ENCODE measurements around the gene MEF2A. TPM values are rescaled to one million over a fixed set of nuclear protein-coding genes. Genes with fewer than 3 reads are reported as not detected.
A peak's percentile ranks its signal among the peaks of the same experiment; 100 is the strongest.

The MEF2A gene
- polyA plus RNA-seq, 3 donors, result 7.0 to 23.0 (median 22.0) TPM

DNA sequence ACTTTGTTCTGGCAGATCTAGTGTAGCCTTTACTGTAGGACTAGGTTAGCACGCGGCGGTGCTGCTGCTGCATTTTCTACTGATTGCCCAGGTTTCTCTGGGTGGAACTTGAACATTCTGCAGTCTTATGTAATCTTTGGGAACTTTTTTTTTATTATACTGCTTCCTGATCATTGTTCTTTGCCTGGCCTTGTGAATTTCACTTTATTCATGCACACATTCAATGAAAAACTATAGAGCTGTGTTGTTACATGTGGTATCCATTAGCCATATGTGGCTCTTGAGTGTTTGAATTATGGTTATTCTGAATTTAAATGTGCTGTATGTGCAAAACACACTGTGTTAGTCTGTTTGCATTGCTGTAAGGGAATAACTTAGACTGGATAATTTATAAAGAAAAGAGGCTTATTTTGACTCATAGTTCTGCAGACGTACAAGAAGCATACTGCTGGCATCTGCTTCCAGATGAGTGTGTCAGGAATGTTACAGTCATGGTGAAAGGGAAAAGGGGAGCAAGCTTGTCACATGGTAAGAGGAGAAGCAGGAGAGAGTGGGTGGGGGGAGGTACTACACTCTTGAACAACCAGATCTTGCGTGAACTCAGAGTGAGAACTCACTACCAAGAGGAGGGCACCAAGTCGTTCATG, 26.5 kb downstream of the MEF2A start:
- no peak overlapping the region for H3K27ac ChIP-seq (ENCODE audit: low read depth, low read length)

GRCh38 chr15:99593070-99593469, 27.3 kb downstream of the MEF2A start:
- H3K27ac ChIP-seq (ENCODE audit: low read depth, low read length), result no peak overlapping the region
- 63 to 73% (median 68%) methylated on average over 6 of the region's 6 CpGs for WGBS, 3 donors

More for the DNA sequence above, 26.5 kb downstream of the MEF2A start:
- WGBS, 3 donors, result 69 to 88% (median 79%) methylated on average over 6 of the region's 6 CpGs

DNA sequence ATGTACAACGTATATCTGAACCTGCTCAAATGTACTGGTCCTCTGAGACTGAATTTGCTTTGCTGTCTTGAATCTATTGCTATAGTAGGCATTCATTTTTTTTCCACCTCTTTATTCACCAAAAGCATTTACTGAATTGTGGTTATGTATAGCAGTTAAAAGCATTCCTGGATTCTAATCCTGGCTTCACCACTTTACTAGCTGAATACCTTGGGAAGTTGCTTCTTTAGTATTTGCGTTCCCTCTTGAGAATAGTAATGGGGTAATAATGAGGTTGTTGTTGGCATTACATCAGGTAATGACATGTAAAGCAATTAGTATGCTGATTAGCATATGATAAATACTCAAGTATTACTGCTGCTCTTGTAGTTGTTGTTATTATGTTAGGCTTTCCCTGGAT, 29.1 kb downstream of the MEF2A start:
- no peak overlapping the region for H3K27ac ChIP-seq (ENCODE audit: low read depth, low read length)
- WGBS, 3 donors, result 92 to 94% (median 93%) methylated on average over 2 of the region's 2 CpGs

- 97 to 100% (median 100%) methylated on average over 3 of the region's 3 CpGs for WGBS, 3 donors
Observed at GRCh38 chr15:99598296-99598695, 32.5 kb downstream of the MEF2A start.

GRCh38 chr15:99603828-99604227, 38.0 kb downstream of the MEF2A start:
- WGBS, 3 donors, result 96 to 100% (median 100%) methylated on average over 1 of the region's 1 CpG
- H3K27ac ChIP-seq (ENCODE audit: low read depth, low read length), result no peak overlapping the region

More at GRCh38 chr15:99598296-99598695, 32.5 kb downstream of the MEF2A start:
- H3K27ac ChIP-seq (ENCODE audit: low read depth, low read length), result no peak overlapping the region

- H3K27ac ChIP-seq (ENCODE audit: low read depth, low read length), result no peak overlapping the region
- 88 to 92% (median 89%) methylated on average over 6 of the region's 6 CpGs for WGBS, 3 donors
Observed at GRCh38 chr15:99604865-99605264, 39.1 kb downstream of the MEF2A start.

GRCh38 chr15:99605490-99605931, 39.7 kb downstream of the MEF2A start:
- H3K27ac ChIP-seq (ENCODE audit: low read depth, low read length), result no peak overlapping the region
- 87 to 88% (median 87%) methylated on average over 6 of the region's 6 CpGs for WGBS, 3 donors

- H3K27ac ChIP-seq (ENCODE audit: low read depth, low read length), result no peak overlapping the region
- 88 to 89% (median 88%) methylated on average over 5 of the region's 5 CpGs for WGBS, 3 donors
Observed at GRCh38 chr15:99605990-99606389, 40.2 kb downstream of the MEF2A start.

GRCh38 chr15:99606646-99607045, 40.9 kb downstream of the MEF2A start:
- no peak overlapping the region for H3K27ac ChIP-seq (ENCODE audit: low read depth, low read length)
- 79 to 89% (median 84%) methylated on average over 2 of the region's 2 CpGs for WGBS, 3 donors

GRCh38 chr15:99613481-99613880, 47.7 kb downstream of the MEF2A start:
- WGBS, 3 donors, result 83 to 93% (median 92%) methylated on average over 3 of the region's 3 CpGs
- no peak overlapping the region for H3K27ac ChIP-seq (ENCODE audit: low read depth, low read length)

DNA sequence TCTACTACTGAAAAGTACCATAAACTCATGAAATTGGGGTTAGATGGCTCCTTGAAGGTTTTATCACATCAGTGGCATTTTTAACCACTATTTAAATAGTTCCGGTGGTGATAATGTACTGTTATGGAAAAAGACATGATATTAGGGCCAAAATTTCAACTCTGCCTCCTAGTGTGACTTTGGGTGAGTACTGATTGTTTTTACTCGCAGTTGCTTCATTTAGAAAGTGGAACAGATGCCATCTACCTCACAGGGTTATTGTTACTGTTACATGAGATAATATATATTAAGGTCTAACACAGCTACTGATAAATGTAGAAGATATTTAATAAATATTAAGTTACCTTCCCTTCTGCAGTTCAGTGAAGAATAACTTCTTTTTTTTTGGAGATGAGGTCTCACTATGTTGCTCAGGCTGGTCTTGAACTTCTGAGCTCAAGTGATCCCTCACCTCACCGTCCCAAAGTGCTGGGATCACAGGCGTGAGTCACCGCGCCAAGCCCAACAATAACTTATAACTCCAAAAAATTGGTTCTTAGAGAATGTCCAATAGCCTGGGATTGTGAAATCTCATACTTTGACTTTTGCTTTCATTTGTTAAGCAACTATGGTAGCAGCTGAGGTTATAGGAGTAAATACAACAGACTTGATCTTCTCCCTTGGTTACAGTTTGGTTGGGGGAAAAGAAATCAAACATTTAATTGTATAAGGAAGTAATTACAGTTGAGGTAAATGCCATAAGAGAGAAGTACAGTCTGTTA, 48.3 kb downstream of the MEF2A start:
- 61 to 78% (median 72%) methylated on average over 6 of the region's 6 CpGs for WGBS, 3 donors

DNA sequence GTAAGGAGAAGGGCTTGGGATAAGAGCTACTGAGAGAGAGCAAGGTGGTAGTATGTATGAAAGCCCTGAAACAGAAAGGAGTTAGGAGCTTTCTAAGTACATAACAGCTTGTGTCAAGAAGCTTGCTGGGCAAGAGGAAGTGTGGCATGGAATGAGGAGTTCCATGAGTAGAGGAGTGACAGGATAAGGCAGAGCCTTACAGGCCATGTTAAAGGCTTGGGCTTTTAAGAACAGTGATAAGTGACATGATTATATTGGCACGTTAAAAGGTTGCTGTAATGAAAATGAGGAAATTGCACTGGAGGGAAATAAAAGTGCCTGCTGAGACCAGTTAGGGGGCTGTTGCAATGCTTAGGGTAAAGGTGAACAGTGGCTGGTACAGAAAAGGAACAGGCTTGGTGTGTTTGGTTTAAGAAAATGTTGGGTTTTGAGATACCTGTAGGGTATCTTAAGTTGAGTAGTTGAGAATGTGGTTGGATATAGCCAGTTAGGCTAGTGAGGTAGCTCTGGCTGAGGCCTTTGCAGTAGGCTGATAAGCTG, 49.0 kb downstream of the MEF2A start:
- 12 to 17% (median 14%) methylated on average over 1 of the region's 1 CpG for WGBS, 3 donors

More for the DNA sequence above, 48.3 kb downstream of the MEF2A start:
- H3K27ac ChIP-seq (ENCODE audit: low read depth, low read length), result no peak overlapping the region

GRCh38 chr15:99615460-99615859, 49.7 kb downstream of the MEF2A start:
- H3K27ac ChIP-seq (ENCODE audit: low read depth, low read length), result no peak overlapping the region
- 78 to 93% (median 83%) methylated on average over 3 of the region's 3 CpGs for WGBS, 3 donors

More for the DNA sequence above, 49.0 kb downstream of the MEF2A start:
- H3K27ac ChIP-seq (ENCODE audit: low read depth, low read length), result no peak overlapping the region

DNA sequence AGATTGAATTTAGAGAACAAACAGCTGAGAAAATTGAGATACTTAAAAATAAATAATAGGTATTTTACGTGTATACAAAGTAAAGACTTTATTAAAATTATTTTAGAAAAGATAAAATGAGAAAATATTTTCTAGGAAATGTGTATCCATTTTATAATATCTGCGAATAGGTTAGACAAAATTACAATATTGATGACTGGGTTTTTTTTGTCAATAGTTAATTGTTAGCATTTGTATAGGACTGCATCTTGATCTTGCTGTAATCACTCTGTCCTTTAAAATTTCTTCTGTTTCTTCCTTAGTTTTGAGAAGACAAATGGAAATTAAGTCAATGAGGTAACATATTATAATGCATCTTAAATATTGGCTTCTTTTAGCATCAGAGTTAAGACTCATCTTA, 50.3 kb downstream of the MEF2A start:
- WGBS, 3 donors, result 87 to 99% (median 98%) methylated on average over 2 of the region's 2 CpGs
- H3K27ac ChIP-seq (ENCODE audit: low read depth, low read length), result no peak overlapping the region

DNA sequence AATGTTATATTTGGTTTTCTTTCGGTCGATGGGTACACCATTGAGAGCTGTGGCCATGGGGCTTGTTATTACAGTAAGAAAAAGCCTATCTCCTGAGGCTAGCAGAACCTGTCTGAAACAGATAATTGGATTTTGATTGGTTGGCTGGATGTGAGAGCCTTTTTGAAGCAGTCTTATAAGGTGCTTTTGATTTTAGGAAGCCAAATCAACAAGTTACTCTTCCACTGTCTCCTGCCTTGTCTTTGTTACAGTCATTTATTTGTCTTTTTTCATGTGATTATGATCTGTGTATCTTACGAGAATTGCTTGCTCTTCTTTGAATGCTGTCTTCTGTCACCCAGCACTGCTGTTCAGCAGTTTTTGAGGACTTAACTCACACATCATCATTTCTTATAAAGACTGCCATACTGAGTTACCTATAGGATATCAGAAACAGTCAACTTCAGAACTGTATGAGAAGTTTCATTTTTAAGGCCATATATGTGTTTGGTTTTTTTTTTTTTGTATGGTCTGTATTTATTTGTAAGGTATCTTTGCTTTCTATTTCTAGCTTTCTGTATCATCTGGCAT, 51.1 kb downstream of the MEF2A start:
- H3K27ac ChIP-seq (ENCODE audit: low read depth, low read length), result peak overlapping the region; percentile 22

GRCh38 chr15:99618941-99619411, 53.2 kb downstream of the MEF2A start:
- WGBS, 3 donors, result 74 to 91% (median 82%) methylated on average over 6 of the region's 6 CpGs
- peak overlapping the region; percentile 38 for H3K27ac ChIP-seq (ENCODE audit: low read depth, low read length)

More for the DNA sequence above, 51.1 kb downstream of the MEF2A start:
- WGBS, 3 donors, result 84 to 93% (median 90%) methylated on average over 3 of the region's 3 CpGs

GRCh38 chr15:99619712-99620111, 53.9 kb downstream of the MEF2A start:
- no peak overlapping the region for H3K27ac ChIP-seq (ENCODE audit: low read depth, low read length)
- WGBS, 3 donors, result 50 to 81% (median 50%) methylated on average over 2 of the region's 2 CpGs

DNA sequence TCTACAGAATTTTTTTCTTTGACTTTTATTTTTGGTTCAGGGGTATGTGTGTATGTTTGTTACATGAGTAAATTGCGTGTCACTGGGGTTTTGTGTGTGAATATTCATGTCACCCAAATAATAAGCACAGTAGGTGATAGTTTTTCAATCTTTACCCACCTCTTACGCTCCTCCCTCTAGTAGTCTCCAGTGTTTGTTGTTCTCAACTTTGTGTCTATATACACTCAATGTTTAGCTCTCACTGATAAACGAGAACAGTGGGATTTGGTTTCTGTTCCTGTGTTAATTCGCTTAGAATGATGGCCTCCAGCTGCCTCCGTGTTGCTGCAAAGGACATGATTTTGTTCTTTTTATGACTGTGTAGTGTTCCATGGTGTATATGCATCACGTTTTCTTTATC, 54.4 kb downstream of the MEF2A start:
- no peak overlapping the region for H3K27ac ChIP-seq (ENCODE audit: low read depth, low read length)
- WGBS, 3 donors, result 51 to 85% (median 83%) methylated on average over 6 of the region's 6 CpGs

DNA sequence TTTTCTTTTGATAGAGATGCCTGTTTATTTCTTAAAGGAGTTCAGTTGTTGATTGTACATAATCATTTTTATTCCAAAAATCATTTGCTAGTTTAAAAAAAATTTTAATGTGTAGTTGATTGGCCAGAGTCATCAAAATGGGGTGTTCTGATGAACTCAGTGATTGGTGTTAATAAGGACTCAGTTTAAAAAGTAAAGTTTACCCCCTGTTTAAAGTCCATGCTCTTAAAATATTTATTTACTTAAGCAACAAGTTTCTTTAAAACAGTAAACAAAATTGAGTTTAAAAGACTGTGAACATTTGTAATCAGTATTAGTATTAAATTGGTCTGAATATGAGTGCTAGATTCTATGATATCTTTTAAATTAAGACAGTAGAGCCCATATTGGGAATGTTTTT, 56.0 kb downstream of the MEF2A start:
- no peak overlapping the region for H3K27ac ChIP-seq (ENCODE audit: low read depth, low read length)
